ENCODE measurements around the gene AANAT.

DNA sequence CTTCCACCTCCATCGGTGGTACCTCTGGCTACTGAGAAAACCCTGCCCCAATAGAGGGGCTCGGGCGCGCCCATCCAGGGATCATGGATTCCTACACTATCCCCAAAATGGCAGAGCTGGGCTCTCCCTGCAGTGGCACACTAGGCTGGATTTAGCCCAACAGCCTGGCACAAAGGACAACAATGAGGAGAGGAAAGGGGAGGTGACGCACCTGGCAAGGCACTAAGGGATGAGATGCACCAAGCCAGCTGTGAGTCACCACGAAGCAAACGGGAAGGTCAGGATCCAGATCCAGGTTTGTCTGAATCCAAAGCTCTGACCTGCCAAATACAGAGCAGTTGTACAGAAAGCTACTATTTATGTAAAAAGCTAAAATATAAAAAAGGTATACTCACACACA is 32.5 kb upstream of the AANAT start:
- TF ChIP-seq CTCF (IDR thresholded peaks at IDR 0.05 in 8 of 11, conservative IDR thresholded peaks at IDR 0.05 in 3 of 11), result no peak
- no peak for TF ChIP-seq POLR2A (IDR thresholded peaks at IDR 0.05)
- no peak for TF ChIP-seq POLR2AphosphoS5 (IDR thresholded peaks at IDR 0.05)

Data from spleen (tissue), 7 donors.